H1 (cell line): Measurements from ENCODE around the gene PTPRD. TPM values are rescaled to one million over a fixed set of nuclear protein-coding genes. Genes with fewer than 3 reads are reported as not detected.

Experiments
- CTCF ChIA-PET: fragments of 300-600 bp; sonication (Branson Sonifier 250); formaldehyde crosslinking; loops from one replicate; lab custom pipeline; 2021; ENCODE audit not compliant: partially characterized antibody; lab: Charles Lee
- POLR2A ChIA-PET: fragments of 300-600 bp; sonication (Branson Sonifier 250); formaldehyde crosslinking; loops from one replicate; lab custom pipeline; 2021; ENCODE audit warnings: inconsistent platforms; ENCODE audit not compliant: partially characterized antibody; lab: Charles Lee
- DNase-seq, 2 experiments: peaks; one replicate each; pipeline versions ENCODE4 v3.0.0 to v3.0.0-alpha.2; 2010 to 2022; ENCODE audit warnings: low spot score in 2 of 2, low read depth in 1 of 2, mixed read lengths in 1 of 2
- FAIRE-seq: peaks from 2 replicates; lab custom pipeline; 2011; peaks lifted over from hg19 to GRCh38; lab: Jason Lieb, UNC
- H2AFZ ChIP-seq: 2 replicates; pipeline ENCODE4 v1.8.1; 2012; ENCODE audit warnings: low read length, inconsistent platforms
- H2AK5ac ChIP-seq: 2 replicates; pipeline ENCODE4 v1.6.1; 2013; ENCODE audit warnings: low read depth, low read length
- H2BK120ac ChIP-seq: replicated peaks from 2 replicates; pipeline ENCODE3; 2013; ENCODE audit warnings: low read depth, low read length, inconsistent platforms
- H2BK12ac ChIP-seq: 2 replicates; pipeline ENCODE4 v1.6.1; 2013; ENCODE audit warnings: low read depth, low read length
- H2BK15ac ChIP-seq: 2 replicates; pipeline ENCODE4 v1.6.1; 2013; ENCODE audit warnings: low read length
- H2BK20ac ChIP-seq: 2 replicates; pipeline ENCODE4 v1.6.1; 2013; ENCODE audit warnings: low read length
- H2BK5ac ChIP-seq: 2 replicates; pipeline ENCODE4 v1.6.1; 2013; ENCODE audit warnings: low read depth, low read length
- H3K14ac ChIP-seq: 2 replicates; pipeline ENCODE4 v1.6.1; 2013; ENCODE audit warnings: inconsistent platforms; ENCODE audit not compliant: insufficient read length
- H3K18ac ChIP-seq: 2 replicates; pipeline ENCODE4 v1.6.1; 2013; ENCODE audit warnings: low read length; ENCODE audit errors: extremely low read depth
- H3K23ac ChIP-seq: 2 replicates; pipeline ENCODE4 v1.6.1; 2013; ENCODE audit warnings: inconsistent platforms; ENCODE audit not compliant: insufficient read length
- H3K23me2 ChIP-seq: 2 replicates; pipeline ENCODE4 v1.6.1; 2013; ENCODE audit warnings: low read depth, low read length
- H3K27ac ChIP-seq: 2 replicates; pipeline ENCODE4 v1.6.1; 2011; ENCODE audit warnings: low read depth, low read length, inconsistent platforms
- H3K27me3 ChIP-seq, 4 experiments: replicated peaks in 1 of 4; 1 replicate in 1 of 4; 2 replicates in 3 of 4; pipeline versions ENCODE4 v1.6.1 to v1.8.1; 2011 to 2013; ENCODE audit warnings: low read length in 3 of 4, mild to moderate bottlenecking in 3 of 4, inconsistent platforms in 2 of 4, mixed read lengths in 2 of 4, moderate library complexity in 1 of 4; ENCODE audit not compliant: control insufficient read depth in 3 of 4, insufficient read depth in 3 of 4; ENCODE audit errors: extremely low read depth in 1 of 4
- H3K36me3 ChIP-seq, 4 experiments: 2 replicates each; pipeline versions ENCODE4 v1.6.1 to v1.8.1; 2011 to 2013; ENCODE audit warnings: mild to moderate bottlenecking in 4 of 4, low read length in 3 of 4, moderate library complexity in 2 of 4, control low read depth in 1 of 4, inconsistent platforms in 1 of 4; ENCODE audit not compliant: insufficient read depth in 4 of 4, control insufficient read depth in 2 of 4
- H3K4ac ChIP-seq: replicated peaks from 2 replicates; pipeline ENCODE3; 2013; ENCODE audit warnings: low read length, low read depth, mixed read lengths, inconsistent platforms; ENCODE audit not compliant: insufficient read length
- H3K4me1 ChIP-seq, 4 experiments: replicated peaks in 1 of 4; 1 replicate in 1 of 4; 2 replicates in 3 of 4; pipeline versions ENCODE4 v1.6.1 to v1.8.1; 2011 to 2013; ENCODE audit warnings: low read length in 3 of 4, inconsistent platforms in 2 of 4, mixed read lengths in 1 of 4; ENCODE audit not compliant: insufficient read depth in 4 of 4, control insufficient read depth in 3 of 4
- H3K4me2 ChIP-seq, 2 experiments: 2 replicates each; pipeline versions ENCODE4 v1.6.1 to v1.8.1; 2011 to 2013; ENCODE audit warnings: low read depth in 2 of 2, low read length in 2 of 2, control low read depth in 1 of 2, inconsistent platforms in 1 of 2, mild to moderate bottlenecking in 1 of 2; ENCODE audit not compliant: insufficient read depth in 1 of 2
- H3K4me3 ChIP-seq, 4 experiments: fragments of 200-600, 300-600 bp in 1 of 4; sonication (generic), shearing (Covaris generic), sonication (Bioruptor Twin) in 1 of 4; 2 replicates each; pipeline versions ENCODE4 v1.5.1 to v1.8.1; 2011 to 2016; ENCODE audit warnings: low read length in 4 of 4, low read depth in 3 of 4, control low read depth in 2 of 4, inconsistent platforms in 2 of 4, mild to moderate bottlenecking in 2 of 4, mixed read lengths in 1 of 4, moderate library complexity in 1 of 4; ENCODE audit not compliant: insufficient read depth in 2 of 4; ENCODE audit errors: extremely low read depth in 1 of 4
- H3K56ac ChIP-seq: replicated peaks from 2 replicates; pipeline ENCODE3; 2013; ENCODE audit warnings: low read depth, mild to moderate bottlenecking, mixed read lengths, low read length, inconsistent platforms; ENCODE audit not compliant: insufficient read length
- H3K79me1 ChIP-seq: 2 replicates; pipeline ENCODE4 v1.6.1; 2013; ENCODE audit warnings: low read depth, low read length, control low read depth
- H3K79me2 ChIP-seq, 2 experiments: 2 replicates each; pipeline versions ENCODE4 v1.6.1 to v1.8.1; 2012 to 2013; ENCODE audit warnings: low read length in 2 of 2, mild to moderate bottlenecking in 2 of 2, inconsistent platforms in 1 of 2; ENCODE audit not compliant: insufficient read depth in 2 of 2, control insufficient read depth in 1 of 2
- H3K9ac ChIP-seq, 4 experiments: replicated peaks in 1 of 4; 1 replicate in 1 of 4; 2 replicates in 3 of 4; pipeline versions ENCODE4 v1.6.1 to v1.8.1; 2011 to 2013; ENCODE audit warnings: low read depth in 3 of 4, low read length in 3 of 4, control low read depth in 2 of 4, mild to moderate bottlenecking in 2 of 4, moderate library complexity in 2 of 4, inconsistent platforms in 1 of 4; ENCODE audit errors: extremely low read depth in 1 of 4
- H3K9me3 ChIP-seq, 2 experiments: 2 replicates each; pipeline versions ENCODE4 v1.6.1 to v1.8.1; 2012 to 2013; ENCODE audit warnings: mild to moderate bottlenecking in 2 of 2, moderate library complexity in 2 of 2, control low read depth in 1 of 2, inconsistent platforms in 1 of 2, low read depth in 1 of 2, low read length in 1 of 2, mixed read lengths in 1 of 2; ENCODE audit not compliant: insufficient read depth in 2 of 2
- H4K20me1 ChIP-seq, 2 experiments: replicated peaks in 1 of 2; 2 replicates each; pipeline versions ENCODE3 to v1.8.1; 2011 to 2013; ENCODE audit warnings: inconsistent platforms in 2 of 2, low read length in 2 of 2, mild to moderate bottlenecking in 1 of 2; ENCODE audit not compliant: insufficient read depth in 2 of 2, control insufficient read depth in 1 of 2
- H4K5ac ChIP-seq: 2 replicates; pipeline ENCODE4 v1.6.1; 2013; ENCODE audit warnings: low read length, low read depth, mixed read lengths, inconsistent platforms; ENCODE audit not compliant: insufficient read length
- H4K8ac ChIP-seq: 2 replicates; pipeline ENCODE4 v1.8.0; 2013; ENCODE audit warnings: mild to moderate bottlenecking, moderate library complexity, low read length, inconsistent platforms; ENCODE audit not compliant: insufficient read depth; ENCODE audit errors: extremely low read depth
- H4K91ac ChIP-seq: replicated peaks from 2 replicates; pipeline ENCODE3; 2013; ENCODE audit warnings: low read length, mixed read lengths, inconsistent platforms; ENCODE audit not compliant: insufficient read length
- BCL11A ChIP-seq, 2 experiments: IDR thresholded peaks; one replicate each; pipeline ENCODE4 v1.6.1; 2011; ENCODE audit warnings: low read depth in 2 of 2, low read length in 2 of 2, mild to moderate bottlenecking in 2 of 2
- EGR1 ChIP-seq: IDR thresholded peaks from 2 replicates; pipeline ENCODE4 v1.6.1; 2011; ENCODE audit warnings: low read depth, low read length, borderline replicate concordance
- GABPA ChIP-seq: IDR thresholded peaks from 2 replicates; pipeline ENCODE4 v1.6.1; 2011; ENCODE audit warnings: mild to moderate bottlenecking, low read length, moderate library complexity, borderline replicate concordance; ENCODE audit not compliant: insufficient read depth
- NANOG ChIP-seq: IDR thresholded peaks from 2 replicates; pipeline ENCODE4 v1.6.1; 2011; ENCODE audit warnings: low read length, low read depth, mild to moderate bottlenecking, inconsistent platforms; ENCODE audit not compliant: insufficient read depth, poor library complexity, severe bottlenecking
- POLR2A ChIP-seq, 2 experiments: IDR thresholded peaks; 1 replicate in 1 of 2; 2 replicates in 1 of 2; pipeline ENCODE4 v1.6.1; 2011; ENCODE audit warnings: low read depth in 2 of 2, low read length in 2 of 2, mild to moderate bottlenecking in 2 of 2; ENCODE audit errors: control extremely low read depth in 1 of 2
- POLR2AphosphoS5 ChIP-seq: IDR thresholded peaks from 2 replicates; pipeline ENCODE4 v1.6.1; 2011; ENCODE audit warnings: low read depth, low read length
- RAD21 ChIP-seq, 2 experiments: IDR thresholded peaks in 1 of 2; conservative IDR thresholded peaks in 1 of 2; 2 replicates each; pipeline ENCODE4 v1.6.1; 2011; ENCODE audit warnings: low read depth in 2 of 2, low read length in 2 of 2, improper control_type of control experiment in 1 of 2, inconsistent platforms in 1 of 2, mild to moderate bottlenecking in 1 of 2, moderate library complexity in 1 of 2
- RXRA ChIP-seq: IDR thresholded peaks from 2 replicates; pipeline ENCODE4 v1.6.1; 2011; ENCODE audit warnings: low read depth, mild to moderate bottlenecking, low read length, moderate library complexity; ENCODE audit not compliant: insufficient read depth
- SAP30 ChIP-seq: fragments of 300-600 bp; sonication (generic); IDR thresholded peaks from 2 replicates; pipeline ENCODE4 v1.7.1; 2012; ENCODE audit warnings: low read length, moderate library complexity, mild to moderate bottlenecking, inconsistent platforms; ENCODE audit not compliant: insufficient read depth, insufficient replicate concordance
- YY1 ChIP-seq: IDR thresholded peaks from 2 replicates; pipeline ENCODE4 v1.6.1; 2011; ENCODE audit warnings: low read depth, mild to moderate bottlenecking, low read length
- polyA plus RNA-seq, 7 experiments: library from polyadenylated mRNA; depleted of rRNA in 3 of 7; stranded (reverse) in 5 of 7; unstranded in 2 of 7; fragments of >200 nt in 5 of 7; fragments of 200-250 nt in 2 of 7; gene quantifications; 1 replicate in 5 of 7; 2 replicates in 1 of 7; 4 replicates in 1 of 7; pipeline versions ENCODE4 v1.2.1 to v1.2.3, GENCODE V29; 2011 to 2013; ENCODE audit warnings: missing spikeins in 2 of 7, mixed read lengths in 2 of 7
- total RNA-seq: library from RNA; stranded (reverse); fragmentation: NEBNext Ultra II Directional; extraction: Animal tissue kit (Norgen Biotek cat#: 25700); gene quantifications from 2 replicates; pipeline ENCODE4 v1.2.1, GENCODE V29; 2021
- TF ChIP-seq, protein P1 (sequence below): IDR thresholded peaks from 2 replicates; pipeline ENCODE4 v1.6.1; 2011; ENCODE audit warnings: low read length, improper control_type of control experiment

PTPRD gene
- total and polyA plus RNA-seq, 2 of the 8 experiments (the other 6 are each of a cell fraction or from before 2014, with no cell fraction given): 17.2 to 77.0 TPM

DNA sequence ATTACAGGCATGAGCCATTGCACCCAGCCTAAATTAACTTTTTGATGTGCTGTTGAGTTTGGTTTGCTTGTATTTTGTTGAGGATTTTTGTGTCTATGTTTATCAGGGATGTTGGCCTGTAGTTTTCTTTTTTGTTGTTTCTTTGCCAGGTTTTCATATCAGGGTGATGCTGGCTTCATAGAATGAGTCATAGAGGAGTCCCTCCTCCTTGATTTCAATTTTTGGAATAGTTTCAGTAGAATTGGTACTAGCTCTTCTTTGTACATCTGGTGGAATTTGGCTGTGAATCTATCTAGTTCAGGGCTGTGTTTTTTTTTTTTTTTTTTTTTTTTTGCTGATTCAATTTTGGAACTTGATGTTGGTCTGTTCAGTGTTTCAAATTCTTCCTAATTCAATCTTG lies 1648.9 kb downstream of the PTPRD start:
- no peak overlapping the region for H2BK5ac ChIP-seq
- no peak overlapping the region for H2BK12ac ChIP-seq
- no peak overlapping the region for H3K18ac ChIP-seq
- H2BK20ac ChIP-seq: no peak overlapping the region
- H3K4me3 ChIP-seq: no peak overlapping the region
- no peak overlapping the region for H4K5ac ChIP-seq
- H3K9ac ChIP-seq: no peak overlapping the region
- no peaks in the 10 kb centered on the region for H3K9me3 ChIP-seq
- H2BK120ac ChIP-seq: no peak overlapping the region
- H3K27me3 ChIP-seq: no peaks in the 10 kb centered on the region
- FAIRE-seq (no peak), DNase-seq (no peak)
- ChIA-PET POLR2A (no interaction called here), CTCF (no interaction called here)
- no peak overlapping the region for H3K14ac ChIP-seq
- no peak overlapping the region for H3K27ac ChIP-seq
- H4K91ac ChIP-seq: no peak overlapping the region
- no peaks in the 10 kb centered on the region for H3K36me3 ChIP-seq
- no peaks in the 10 kb centered on the region for H3K79me2 ChIP-seq
- no peaks in the 10 kb centered on the region for H4K20me1 ChIP-seq
- H2BK15ac ChIP-seq: no peak overlapping the region
- H3K4me1 ChIP-seq: peaks cover 0 to 3% (median 0%) of the 10 kb centered on the region in 4 experiments; a peak in 1 of 7 replicates
- H2AFZ ChIP-seq: no peak overlapping the region
- no peaks in the 10 kb centered on the region for H3K23me2 ChIP-seq
- H2AK5ac ChIP-seq: no peak overlapping the region
- no peak overlapping the region for H3K4ac ChIP-seq
- H4K8ac ChIP-seq: no peak overlapping the region
- no peak overlapping the region for H3K23ac ChIP-seq
- H3K79me1 ChIP-seq: no peaks in the 10 kb centered on the region
- no peak overlapping the region for H3K56ac ChIP-seq
- H3K4me2 ChIP-seq: no peak overlapping the region
- TF ChIP-seq NANOG (no peak), EGR1 (no peak), POLR2A (IDR thresholded peaks at IDR 0.05; ENCODE audit: control extremely low read depth in 1 of 2, low read depth in 2 of 2, low read length in 2 of 2) (no peak), POLR2AphosphoS5 (no peak), RAD21 (IDR thresholded peaks at IDR 0.05 in 1 of 2, conservative IDR thresholded peaks at IDR 0.05 in 1 of 2; ENCODE audit: low read depth in 2 of 2, low read length in 2 of 2) (no peak), SAP30 (no peak), BCL11A (IDR thresholded peaks at IDR 0.05; ENCODE audit: low read depth in 2 of 2, low read length in 2 of 2) (no peak), RXRA (no peak), GABPA (no peak), YY1 (no peak)
- TF ChIP-seq, protein P1, sequence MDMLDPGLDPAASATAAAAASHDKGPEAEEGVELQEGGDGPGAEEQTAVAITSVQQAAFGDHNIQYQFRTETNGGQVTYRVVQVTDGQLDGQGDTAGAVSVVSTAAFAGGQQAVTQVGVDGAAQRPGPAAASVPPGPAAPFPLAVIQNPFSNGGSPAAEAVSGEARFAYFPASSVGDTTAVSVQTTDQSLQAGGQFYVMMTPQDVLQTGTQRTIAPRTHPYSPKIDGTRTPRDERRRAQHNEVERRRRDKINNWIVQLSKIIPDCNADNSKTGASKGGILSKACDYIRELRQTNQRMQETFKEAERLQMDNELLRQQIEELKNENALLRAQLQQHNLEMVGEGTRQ: no peak
